Stimulated activated CD8-positive, alpha-beta memory T cell treated with anti-CD3 and anti-CD28 coated beads, Interleukin-4, amount 100 ng/mL, for 24 hours (primary cell): ENCODE measurements around the gene PIM1.
A peak's percentile ranks its signal among the peaks of the same experiment; 100 is the strongest.

Experiments used
- DNase-seq: peaks from one replicate; pipeline ENCODE4 v3.0.0-alpha.2; 2020; ENCODE audit warnings: low read depth

The PIM1 gene

GRCh38 chr6:37137201-37138090, 32.5 kb upstream of the PIM1 start:
- peak; percentile 16 for DNase-seq

- no peak for DNase-seq
Measured at GRCh38 chr6:37138856-37139229, 31.1 kb upstream of the PIM1 start.

- DNase-seq, result no peak
Measured at GRCh38 chr6:37139230-37139962, 30.6 kb upstream of the PIM1 start.

GRCh38 chr6:37140145-37140544, 29.8 kb upstream of the PIM1 start:
- no peak for DNase-seq

GRCh38 chr6:37141281-37142049, 28.5 kb upstream of the PIM1 start:
- DNase-seq, result no peak

GRCh38 chr6:37142050-37142614, 27.8 kb upstream of the PIM1 start:
- DNase-seq, result no peak

- DNase-seq, result no peak
Measured at GRCh38 chr6:37143585-37143984, 26.4 kb upstream of the PIM1 start.

GRCh38 chr6:37145443-37145842, 24.5 kb upstream of the PIM1 start:
- no peak for DNase-seq

GRCh38 chr6:37146735-37147157, 23.2 kb upstream of the PIM1 start:
- no peak for DNase-seq

- DNase-seq, result no peak
Measured at GRCh38 chr6:37149745-37150144, 20.2 kb upstream of the PIM1 start.

GRCh38 chr6:37150314-37150713, 19.6 kb upstream of the PIM1 start:
- DNase-seq, result no peak

- no peak for DNase-seq
Measured at GRCh38 chr6:37155394-37156312, 14.3 kb upstream of the PIM1 start.

GRCh38 chr6:37158508-37158907, 11.4 kb upstream of the PIM1 start:
- DNase-seq, result no peak

GRCh38 chr6:37160922-37161778, 8.8 kb upstream of the PIM1 start:
- no peak for DNase-seq

GRCh38 chr6:37162740-37163139, 7.2 kb upstream of the PIM1 start:
- DNase-seq, result no peak

GRCh38 chr6:37168163-37168758, 1.7 kb upstream of the PIM1 start:
- DNase-seq, result no peak

GRCh38 chr6:37168811-37169495, 999 bp upstream of the PIM1 start:
- DNase-seq, result no peak

GRCh38 chr6:37170273-37171200, 585 bp downstream of the PIM1 start:
- peak; percentile 27 for DNase-seq
